Germinal center (tissue), 1 donor: Measurements from ENCODE around the gene ZNF410.

Experiments
- DNase-seq: peaks from one replicate; pipeline ENCODE4 v3.0.0; 2012; ENCODE audit warnings: mixed read lengths, low spot score

ZNF410 gene

DNA sequence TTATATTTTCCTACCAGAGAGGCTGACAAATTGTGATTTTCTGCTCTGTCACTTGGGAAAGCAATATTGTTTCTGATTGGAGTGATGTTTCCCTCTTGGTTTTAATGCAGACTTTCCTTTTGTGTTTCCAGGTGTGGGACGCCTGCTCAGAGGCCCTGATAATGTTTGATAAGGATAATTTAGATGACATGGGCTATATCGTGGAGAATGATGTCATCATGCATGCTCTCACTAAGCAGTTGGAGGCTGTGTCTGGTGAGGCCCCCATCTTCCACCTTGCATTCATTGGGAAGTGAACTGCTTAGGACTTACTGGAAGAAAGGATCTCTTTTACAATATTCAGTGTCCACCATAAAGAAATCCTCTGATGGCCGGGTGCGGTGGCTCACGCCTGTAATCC is 69.0 kb downstream of the ZNF410 start:
- DNase-seq, result no peak

DNA sequence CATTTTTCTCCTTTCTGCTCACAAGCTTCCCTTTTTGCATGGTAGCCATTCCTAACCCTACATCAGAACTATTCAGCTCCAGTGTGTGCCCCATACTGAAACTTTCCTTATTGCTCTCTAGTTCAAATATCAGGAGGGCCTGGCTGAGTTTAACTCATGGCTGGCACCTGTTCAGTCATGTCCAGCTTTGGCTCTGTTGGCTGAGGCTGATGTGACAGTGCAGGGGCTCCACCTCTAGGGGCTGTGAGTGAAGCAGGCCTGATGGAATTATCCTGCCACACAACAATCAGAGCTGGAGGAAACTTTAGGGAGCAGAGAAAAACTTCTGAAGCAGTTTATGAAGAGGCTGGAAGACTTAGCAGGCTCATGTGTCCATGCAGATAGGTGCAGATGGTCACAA is 71.9 kb downstream of the ZNF410 start:
- no peak for DNase-seq

DNA sequence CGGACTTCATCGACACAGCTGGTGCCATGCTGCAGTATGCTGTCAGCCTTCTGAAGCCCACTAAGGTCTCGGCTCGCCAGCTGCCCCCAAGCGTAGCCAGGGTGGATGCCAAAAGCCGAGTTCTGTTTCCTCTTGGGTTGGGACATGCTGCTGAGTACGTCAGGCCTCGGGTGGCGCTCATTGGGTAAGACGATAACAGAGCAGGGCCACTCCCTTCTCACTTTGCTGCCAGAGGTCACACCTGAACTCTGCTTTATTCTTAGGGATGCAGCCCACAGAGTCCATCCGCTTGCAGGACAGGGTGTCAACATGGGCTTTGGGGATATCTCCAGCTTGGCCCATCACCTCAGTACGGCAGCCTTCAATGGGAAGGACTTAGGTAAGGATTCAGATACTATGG is 74.5 kb downstream of the ZNF410 start:
- no peak for DNase-seq

DNA sequence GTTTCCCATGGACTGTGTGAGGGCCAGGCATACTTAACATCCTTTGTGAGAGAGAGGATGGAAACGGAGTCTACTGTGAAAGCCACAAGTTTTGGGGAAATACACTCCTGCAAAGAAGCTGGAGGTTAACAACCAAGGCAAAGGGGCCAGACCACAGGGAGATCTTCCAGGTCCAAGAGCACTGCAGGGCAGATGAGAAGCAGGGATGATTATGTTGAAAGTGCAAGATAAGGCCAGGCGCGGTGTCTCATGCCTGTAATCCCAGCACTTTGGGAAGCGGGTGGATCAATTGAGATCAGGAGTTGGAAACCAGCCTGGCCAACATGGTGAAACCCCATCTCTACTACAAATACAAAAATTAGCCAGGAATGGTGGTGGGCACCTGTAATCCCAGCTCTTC is 78.6 kb downstream of the ZNF410 start:
- no peak for DNase-seq

DNA sequence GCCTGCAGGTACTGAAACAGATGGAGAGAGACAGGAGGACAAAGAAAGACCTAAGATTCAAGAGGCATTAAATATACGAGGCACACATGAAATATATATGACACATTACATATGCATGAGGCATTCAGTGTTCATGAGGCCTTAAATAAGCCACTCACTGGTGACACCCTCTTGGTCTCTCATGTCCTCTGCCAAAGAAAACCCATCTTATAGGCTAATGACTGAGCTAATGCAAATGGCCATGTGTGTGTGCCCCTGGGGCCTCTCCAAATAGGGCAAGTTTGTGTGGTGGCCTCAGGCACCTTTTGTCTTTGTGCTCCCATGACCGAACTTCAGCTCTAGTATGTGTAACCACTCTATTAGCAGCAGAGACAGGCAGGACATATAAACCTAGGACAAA is 82.2 kb downstream of the ZNF410 start:
- DNase-seq, result no peak

DNA sequence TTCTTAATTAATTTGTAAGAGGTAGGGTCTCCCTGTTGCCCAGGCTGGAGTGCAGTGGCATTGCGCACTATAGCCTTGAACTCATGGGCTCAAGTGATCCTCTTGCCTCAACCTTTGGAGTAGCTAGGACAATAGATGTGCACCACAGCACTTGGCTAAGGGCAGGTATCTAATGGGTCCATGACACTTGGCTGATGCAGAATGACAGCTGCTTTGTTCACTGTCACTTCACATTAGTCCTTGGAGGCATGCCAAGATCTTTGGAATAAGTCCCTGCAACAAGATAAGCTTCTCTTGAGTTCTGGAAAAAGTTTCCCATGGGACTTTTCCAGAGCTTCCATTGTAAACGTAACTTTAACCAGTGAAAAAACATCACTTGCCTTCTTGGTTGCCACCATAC is 86.8 kb downstream of the ZNF410 start:
- no peak for DNase-seq

GRCh38 chr14:73976125-73976524 is 89.5 kb downstream of the ZNF410 start:
- DNase-seq, result no peak

DNA sequence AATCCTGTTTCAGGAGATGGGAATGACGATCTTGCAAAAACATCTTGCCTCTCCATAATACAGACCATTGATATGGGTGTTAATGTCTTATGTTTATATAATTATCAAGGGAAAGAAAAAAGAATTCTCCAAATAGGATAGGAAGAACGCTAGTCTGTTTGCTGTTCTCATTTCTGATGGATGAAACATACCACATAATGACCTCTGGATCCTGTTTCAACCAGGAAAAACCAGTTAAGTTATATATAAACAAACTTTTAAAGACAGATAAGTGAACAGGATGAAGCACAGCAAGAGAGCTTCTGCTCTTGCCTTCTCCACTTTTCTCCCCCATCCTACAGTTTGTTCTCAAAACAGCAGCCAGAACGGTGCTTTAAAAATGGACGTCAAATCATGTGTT is 91.2 kb downstream of the ZNF410 start:
- DNase-seq, result no peak
